ENCODE data around the gene ATXN3L. TPM values are rescaled to one million over a fixed set of nuclear protein-coding genes. Genes with fewer than 3 reads are reported as not detected.
"Not testable (repeated sequence)": the region's sequence is repeated elsewhere in the genome, so short reads cannot be mapped to it uniquely, and the experiment has no call there.

Gene ATXN3L
- total RNA-seq, 1 experiment from 2014 or later = not detected

DNA sequence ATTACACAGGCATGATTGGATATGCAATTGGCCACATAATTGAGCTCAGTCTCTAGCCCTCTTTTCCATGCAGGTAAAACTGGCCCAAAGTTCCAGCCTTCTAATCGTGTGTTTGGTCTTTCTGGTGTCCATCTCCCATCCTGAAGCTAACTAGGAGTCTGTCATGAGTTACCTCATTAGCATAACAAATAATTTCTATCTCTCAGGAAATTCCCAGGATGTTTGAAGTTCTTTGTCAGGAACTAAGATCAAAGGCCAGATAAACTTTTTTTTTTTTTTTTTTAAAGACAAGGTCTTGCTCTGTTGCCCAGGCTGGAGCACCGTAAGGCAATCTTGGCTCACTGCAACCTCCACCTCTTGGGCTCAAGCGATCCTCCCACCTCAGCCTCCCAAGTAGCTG lies 15.8 kb downstream of the ATXN3L start:
- Mint-ChIP-seq H3K9me3 (ENCODE audit: unreplicated experiment) (peaks cover 8% of the 10 kb centered on the region), H3K36me3 (ENCODE audit: insufficient read depth, unreplicated experiment) (no peaks in the 10 kb centered on the region), H3K27ac (ENCODE audit: low read depth, unreplicated experiment) (no peak overlapping the region), H3K27me3 (ENCODE audit: insufficient read depth, unreplicated experiment) (peaks cover 34% of the 10 kb centered on the region), H3K4me3 (ENCODE audit: unreplicated experiment) (no peak overlapping the region), H3K4me1 (ENCODE audit: insufficient read depth, unreplicated experiment) (no peaks in the 10 kb centered on the region)
- no TSS peak for BruUV-seq (replicated peaks)
- CTCF ChIA-PET = no interaction called here
- intact Hi-C loops (cut with micrococcal nuclease) = no loop called here
- DNase-seq (ENCODE audit: unreplicated experiment) = no peak
- no peak for TF ChIP-seq CTCF (IDR thresholded peaks at IDR 0.05; ENCODE audit: unreplicated experiment)
- POLR2A ChIA-PET = no interaction called here

GRCh38 chrX:13303248-13303647 lies 16.6 kb downstream of the ATXN3L start:
- H3K9me3 Mint-ChIP-seq (ENCODE audit: unreplicated experiment); intact Hi-C loops (cut with micrococcal nuclease); BruUV-seq (replicated peaks); POLR2A ChIA-PET; H3K27ac Mint-ChIP-seq (ENCODE audit: low read depth, unreplicated experiment); CTCF ChIA-PET; H3K4me1 Mint-ChIP-seq (ENCODE audit: insufficient read depth, unreplicated experiment); DNase-seq (ENCODE audit: unreplicated experiment); H3K36me3 Mint-ChIP-seq (ENCODE audit: insufficient read depth, unreplicated experiment); H3K4me3 Mint-ChIP-seq (ENCODE audit: unreplicated experiment): not testable (repeated sequence)
- peaks cover 34% of the 10 kb centered on the region for H3K27me3 Mint-ChIP-seq (ENCODE audit: insufficient read depth, unreplicated experiment)

DNA sequence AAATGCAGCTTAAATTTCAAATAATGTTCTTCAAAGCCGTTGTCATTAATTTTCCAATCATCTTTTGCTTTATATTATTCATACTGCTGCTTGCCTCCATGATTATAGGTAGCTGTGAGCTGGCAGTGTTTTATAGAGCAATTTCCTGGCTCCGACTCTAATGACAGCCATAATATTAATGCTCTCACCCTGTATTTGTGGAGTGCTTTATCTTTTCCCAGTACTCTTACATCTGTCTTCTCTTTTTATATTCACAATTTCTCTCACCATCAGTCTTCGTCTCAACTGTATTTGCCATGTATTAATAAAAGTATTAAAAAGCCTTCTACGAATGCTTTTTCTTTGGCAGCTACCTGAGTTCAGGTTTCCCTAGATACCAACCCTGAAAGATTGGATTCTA lies 21.0 kb downstream of the ATXN3L start:
- H3K4me1 Mint-ChIP-seq (ENCODE audit: insufficient read depth, unreplicated experiment) = peaks cover 4% of the 10 kb centered on the region
- no TSS peak for BruUV-seq (replicated peaks)
- no peak overlapping the region for H3K27ac Mint-ChIP-seq (ENCODE audit: low read depth, unreplicated experiment)
- no peak for TF ChIP-seq CTCF (IDR thresholded peaks at IDR 0.05; ENCODE audit: unreplicated experiment)
- peaks cover 38% of the 10 kb centered on the region for H3K27me3 Mint-ChIP-seq (ENCODE audit: insufficient read depth, unreplicated experiment)
- intact Hi-C loops (cut with micrococcal nuclease) = no loop called here
- no peaks in the 10 kb centered on the region for H3K36me3 Mint-ChIP-seq (ENCODE audit: insufficient read depth, unreplicated experiment)
- H3K4me3 Mint-ChIP-seq (ENCODE audit: unreplicated experiment) = no peak overlapping the region
- ChIA-PET CTCF (interaction anchor here (0.7 to 1.0 kb wide), 2 partner anchors 37 to 352 kb away, joined by 3 read pairs; no protein-coding TSS in a partner anchor), POLR2A (interaction anchor here (0.7 kb wide), 1 partner anchor 187 kb away, joined by 3 read pairs; no protein-coding TSS in a partner anchor)
- peaks cover 8% of the 10 kb centered on the region for H3K9me3 Mint-ChIP-seq (ENCODE audit: unreplicated experiment)
- DNase-seq (ENCODE audit: unreplicated experiment) = no peak

- H3K36me3 Mint-ChIP-seq (ENCODE audit: insufficient read depth, unreplicated experiment) = no peaks in the 10 kb centered on the region
Measured at GRCh38 chrX:13295841-13296240, 24.0 kb downstream of the ATXN3L start.

More at GRCh38 chrX:13295841-13296240, 24.0 kb downstream of the ATXN3L start:
- Mint-ChIP-seq H3K4me1 (ENCODE audit: insufficient read depth, unreplicated experiment) (peaks cover 12% of the 10 kb centered on the region), H3K27ac (ENCODE audit: low read depth, unreplicated experiment) (no peak overlapping the region), H3K9me3 (ENCODE audit: unreplicated experiment) (no peaks in the 10 kb centered on the region), H3K4me3 (ENCODE audit: unreplicated experiment) (no peak overlapping the region), H3K27me3 (ENCODE audit: insufficient read depth, unreplicated experiment) (peaks cover 21% of the 10 kb centered on the region)
- POLR2A ChIA-PET = interaction anchor here (0.6 kb wide), 1 partner anchor 84 kb away, joined by 3 read pairs; no protein-coding TSS in a partner anchor
- CTCF ChIA-PET = interaction anchor here (0.6 kb wide), 1 partner anchor 893 kb away, joined by 3 read pairs; no protein-coding TSS in a partner anchor
- no peak for TF ChIP-seq CTCF (IDR thresholded peaks at IDR 0.05; ENCODE audit: unreplicated experiment)
- DNase-seq (ENCODE audit: unreplicated experiment) = peak; percentile 33
- intact Hi-C loops (cut with micrococcal nuclease) = no loop called here
- no TSS peak for BruUV-seq (replicated peaks)
